22Rv1 (cell line): ENCODE measurements around the gene CFAP70.

Experiments
- ZFX ChIP-seq: fragments of 450-650 bp; IDR thresholded peaks from 2 replicates; pipeline ENCODE4 v1.6.1; 2017; ENCODE audit warnings: antibody characterized with exemption, borderline replicate concordance
- TF ChIP-seq, protein P1 (sequence below): fragments of 450-650 bp; IDR thresholded peaks from 2 replicates; pipeline ENCODE4 v1.5.1; 2017; ENCODE audit warnings: mild to moderate bottlenecking

GRCh38 chr10:73229567-73229966 lies 129.1 kb downstream of the CFAP70 start:
- TF ChIP-seq, protein P1, sequence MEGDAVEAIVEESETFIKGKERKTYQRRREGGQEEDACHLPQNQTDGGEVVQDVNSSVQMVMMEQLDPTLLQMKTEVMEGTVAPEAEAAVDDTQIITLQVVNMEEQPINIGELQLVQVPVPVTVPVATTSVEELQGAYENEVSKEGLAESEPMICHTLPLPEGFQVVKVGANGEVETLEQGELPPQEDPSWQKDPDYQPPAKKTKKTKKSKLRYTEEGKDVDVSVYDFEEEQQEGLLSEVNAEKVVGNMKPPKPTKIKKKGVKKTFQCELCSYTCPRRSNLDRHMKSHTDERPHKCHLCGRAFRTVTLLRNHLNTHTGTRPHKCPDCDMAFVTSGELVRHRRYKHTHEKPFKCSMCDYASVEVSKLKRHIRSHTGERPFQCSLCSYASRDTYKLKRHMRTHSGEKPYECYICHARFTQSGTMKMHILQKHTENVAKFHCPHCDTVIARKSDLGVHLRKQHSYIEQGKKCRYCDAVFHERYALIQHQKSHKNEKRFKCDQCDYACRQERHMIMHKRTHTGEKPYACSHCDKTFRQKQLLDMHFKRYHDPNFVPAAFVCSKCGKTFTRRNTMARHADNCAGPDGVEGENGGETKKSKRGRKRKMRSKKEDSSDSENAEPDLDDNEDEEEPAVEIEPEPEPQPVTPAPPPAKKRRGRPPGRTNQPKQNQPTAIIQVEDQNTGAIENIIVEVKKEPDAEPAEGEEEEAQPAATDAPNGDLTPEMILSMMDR = no peak
- TF ChIP-seq ZFX = no peak
